Measurements from ENCODE around the gene AP3B2. TPM values are rescaled to one million over a fixed set of nuclear protein-coding genes. Genes with fewer than 3 reads are reported as not detected.
A peak's percentile ranks its signal among the peaks of the same experiment; 100 is the strongest.

The AP3B2 gene
- total RNA-seq, 1 donor, result 1.8 TPM

DNA sequence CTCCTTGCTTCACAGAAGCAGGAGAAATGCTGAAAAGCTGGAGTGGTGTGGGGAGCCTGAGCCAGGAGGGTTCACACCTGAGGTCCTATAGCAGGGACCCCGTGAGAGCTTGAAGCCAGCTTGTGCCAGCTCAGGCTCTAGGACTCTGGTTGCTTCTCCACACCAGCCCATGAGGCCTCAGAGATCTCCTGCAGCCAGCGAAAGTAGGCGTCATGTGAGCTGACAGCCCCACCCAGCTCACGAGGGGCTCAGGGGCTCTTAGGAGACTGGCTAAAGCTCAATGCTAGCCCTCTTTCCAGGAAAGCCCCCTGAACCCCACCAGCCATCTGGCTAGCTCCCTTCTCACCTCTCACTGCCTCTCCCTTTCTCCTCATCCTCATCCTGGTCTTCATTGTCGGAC lies 45.7 kb downstream of the AP3B2 start:
- DNase-seq (ENCODE audit: low read depth), result no peak
- H3K4me3 ChIP-seq (ENCODE audit: low read depth, low read length), result no peak overlapping the region
- TF ChIP-seq, protein P1, sequence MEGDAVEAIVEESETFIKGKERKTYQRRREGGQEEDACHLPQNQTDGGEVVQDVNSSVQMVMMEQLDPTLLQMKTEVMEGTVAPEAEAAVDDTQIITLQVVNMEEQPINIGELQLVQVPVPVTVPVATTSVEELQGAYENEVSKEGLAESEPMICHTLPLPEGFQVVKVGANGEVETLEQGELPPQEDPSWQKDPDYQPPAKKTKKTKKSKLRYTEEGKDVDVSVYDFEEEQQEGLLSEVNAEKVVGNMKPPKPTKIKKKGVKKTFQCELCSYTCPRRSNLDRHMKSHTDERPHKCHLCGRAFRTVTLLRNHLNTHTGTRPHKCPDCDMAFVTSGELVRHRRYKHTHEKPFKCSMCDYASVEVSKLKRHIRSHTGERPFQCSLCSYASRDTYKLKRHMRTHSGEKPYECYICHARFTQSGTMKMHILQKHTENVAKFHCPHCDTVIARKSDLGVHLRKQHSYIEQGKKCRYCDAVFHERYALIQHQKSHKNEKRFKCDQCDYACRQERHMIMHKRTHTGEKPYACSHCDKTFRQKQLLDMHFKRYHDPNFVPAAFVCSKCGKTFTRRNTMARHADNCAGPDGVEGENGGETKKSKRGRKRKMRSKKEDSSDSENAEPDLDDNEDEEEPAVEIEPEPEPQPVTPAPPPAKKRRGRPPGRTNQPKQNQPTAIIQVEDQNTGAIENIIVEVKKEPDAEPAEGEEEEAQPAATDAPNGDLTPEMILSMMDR (IDR thresholded peaks at IDR 0.05; ENCODE audit: insufficient read depth, low read length), result no peak

DNA sequence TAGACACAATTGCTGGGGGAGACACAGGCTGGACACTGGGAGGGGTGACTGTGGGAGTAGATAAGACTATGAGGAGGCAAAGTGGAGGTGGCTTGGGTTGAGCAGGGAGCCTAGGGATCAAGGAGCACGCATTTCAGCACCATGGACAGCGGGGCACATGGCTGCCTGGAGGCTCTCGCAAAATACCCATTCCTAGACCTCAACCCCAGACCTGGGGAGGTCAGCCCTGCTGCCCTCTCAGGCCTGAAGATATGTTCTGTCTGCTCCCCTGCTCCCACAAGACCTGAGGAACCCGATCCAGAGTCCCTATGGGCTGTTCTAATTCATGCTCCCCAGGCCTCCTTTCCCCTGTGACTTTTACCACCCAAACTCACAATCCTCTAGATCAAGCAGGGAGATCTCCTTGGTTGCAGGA lies 46.5 kb downstream of the AP3B2 start:
- TF ChIP-seq, protein P1 (IDR thresholded peaks at IDR 0.05; ENCODE audit: insufficient read depth, low read length), result no peak
- H3K4me3 ChIP-seq (ENCODE audit: low read depth, low read length), result no peak overlapping the region
- DNase-seq (ENCODE audit: low read depth), result peak; percentile 53

DNA sequence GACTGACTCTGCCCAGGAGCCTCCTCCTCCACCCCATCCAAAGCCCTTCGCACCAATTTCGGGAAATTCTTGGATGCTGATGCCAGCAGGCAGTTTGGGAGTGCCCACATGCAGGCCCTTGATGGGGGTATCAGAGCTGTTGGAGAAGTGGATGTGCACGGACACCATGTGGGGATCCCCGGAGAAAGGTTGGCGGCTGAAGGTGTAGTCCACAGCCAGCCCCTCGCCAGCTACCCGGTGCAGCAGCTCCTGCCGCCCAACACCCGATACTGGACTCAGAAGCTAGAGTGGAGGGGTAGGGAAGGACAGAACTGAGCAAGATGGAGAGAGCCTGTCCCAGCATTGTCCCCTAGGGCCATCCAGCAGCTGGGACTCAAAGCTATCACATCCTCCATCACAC lies 47.0 kb downstream of the AP3B2 start:
- DNase-seq (ENCODE audit: low read depth), result no peak
- TF ChIP-seq, protein P1 (IDR thresholded peaks at IDR 0.05; ENCODE audit: insufficient read depth, low read length), result no peak
- no peak overlapping the region for H3K4me3 ChIP-seq (ENCODE audit: low read depth, low read length)

DNA sequence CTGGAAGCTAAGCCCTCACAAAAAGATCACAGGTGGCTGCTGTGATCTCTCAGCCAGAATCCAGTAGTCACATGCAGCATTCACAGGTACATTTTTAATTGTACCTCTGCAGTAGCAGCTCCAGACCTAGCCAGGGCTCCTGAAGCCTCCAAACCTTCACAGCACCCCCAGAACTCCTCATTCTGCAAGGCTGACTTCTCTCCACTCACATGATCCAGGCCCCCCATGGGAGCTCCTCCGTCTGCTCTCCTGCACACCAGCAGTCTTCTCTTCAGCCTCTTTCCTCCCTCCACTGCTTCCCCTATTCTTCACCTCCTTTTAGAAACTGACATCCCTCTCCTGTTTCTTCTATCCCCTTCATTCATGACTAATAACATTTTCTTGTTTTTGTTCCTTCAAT lies 49.3 kb downstream of the AP3B2 start:
- TF ChIP-seq, protein P1 (IDR thresholded peaks at IDR 0.05; ENCODE audit: insufficient read depth, low read length), result no peak
- no peak for DNase-seq (ENCODE audit: low read depth)
- no peak overlapping the region for H3K4me3 ChIP-seq (ENCODE audit: low read depth, low read length)

DNA sequence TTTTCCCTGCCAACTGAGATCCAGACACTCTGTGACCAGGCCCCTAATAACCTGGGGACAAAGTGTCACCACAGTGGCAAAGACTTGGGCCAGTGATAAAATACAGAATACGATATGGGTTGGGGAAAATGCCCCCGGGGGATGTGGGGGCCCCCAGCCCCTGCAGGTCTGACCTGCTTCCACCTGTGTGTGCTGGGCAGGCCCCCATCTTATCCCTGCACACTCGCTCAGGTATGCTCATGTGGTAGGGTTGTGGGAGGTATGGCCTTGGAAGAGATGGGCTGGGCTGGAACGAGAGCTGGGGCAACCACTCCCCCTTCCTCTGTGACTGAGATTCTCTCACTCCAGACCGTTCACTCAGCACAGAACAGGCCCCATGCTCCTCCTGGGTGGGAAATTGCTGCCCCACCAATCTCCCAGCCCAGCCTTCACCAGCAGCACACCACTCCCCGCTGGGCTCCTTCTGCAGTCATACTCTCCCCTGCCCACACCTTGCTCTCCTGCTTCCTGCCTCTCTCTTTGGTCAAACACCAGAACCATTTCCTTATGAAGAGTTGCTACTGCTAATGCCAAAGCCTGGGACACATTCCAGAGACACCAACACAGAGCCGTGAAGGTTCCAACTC lies 52.9 kb downstream of the AP3B2 start:
- no peak for DNase-seq (ENCODE audit: low read depth)
- TF ChIP-seq, protein P1 (IDR thresholded peaks at IDR 0.05; ENCODE audit: insufficient read depth, low read length), result no peak
- H3K4me3 ChIP-seq (ENCODE audit: low read depth, low read length), result no peak overlapping the region

DNA sequence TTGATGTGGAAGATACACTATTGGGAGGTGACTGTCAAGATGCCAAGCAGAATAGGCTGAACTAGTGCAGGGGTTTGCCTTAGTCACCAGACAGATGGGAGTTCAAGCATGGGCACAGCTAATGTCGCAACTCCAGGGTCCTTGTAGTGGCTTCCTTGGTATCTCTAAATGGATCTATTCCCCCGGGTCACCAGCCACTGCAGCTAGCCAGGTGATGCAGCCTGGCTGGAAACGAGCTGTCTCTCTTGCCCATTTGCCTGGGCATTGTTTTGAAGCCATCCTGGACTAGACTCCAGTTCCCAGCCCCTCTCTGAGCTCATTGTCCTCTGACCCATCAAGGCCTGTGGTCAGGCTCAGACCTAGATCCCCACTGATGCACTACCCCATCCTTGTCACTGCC lies 54.1 kb downstream of the AP3B2 start:
- no peak overlapping the region for H3K4me3 ChIP-seq (ENCODE audit: low read depth, low read length)
- no peak for DNase-seq (ENCODE audit: low read depth)
- TF ChIP-seq, protein P1 (IDR thresholded peaks at IDR 0.05; ENCODE audit: insufficient read depth, low read length), result no peak
